ENCODE measurements around the gene DLGAP1.

Gene DLGAP1

DNA sequence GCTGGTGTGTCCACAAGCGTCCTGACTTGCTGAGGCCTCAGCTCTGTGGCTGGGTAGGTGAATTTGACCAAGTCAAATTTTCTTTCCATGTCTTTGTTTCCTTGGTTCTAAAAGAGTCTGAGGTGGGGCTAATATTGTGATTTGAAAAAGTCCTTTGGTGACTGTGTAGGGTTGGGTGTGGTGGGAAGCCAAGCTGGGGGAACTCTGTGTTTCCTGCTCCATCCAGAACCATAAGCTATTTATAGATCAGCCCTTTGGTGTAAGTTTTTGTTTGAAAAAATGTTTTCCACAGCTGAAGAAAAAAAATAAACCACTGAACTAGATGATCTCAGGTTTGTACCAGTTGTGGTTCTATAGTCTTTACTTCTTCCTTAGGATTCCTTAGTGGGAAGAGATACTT, 542.4 kb downstream of the DLGAP1 start:
- TF ChIP-seq, protein P1, sequence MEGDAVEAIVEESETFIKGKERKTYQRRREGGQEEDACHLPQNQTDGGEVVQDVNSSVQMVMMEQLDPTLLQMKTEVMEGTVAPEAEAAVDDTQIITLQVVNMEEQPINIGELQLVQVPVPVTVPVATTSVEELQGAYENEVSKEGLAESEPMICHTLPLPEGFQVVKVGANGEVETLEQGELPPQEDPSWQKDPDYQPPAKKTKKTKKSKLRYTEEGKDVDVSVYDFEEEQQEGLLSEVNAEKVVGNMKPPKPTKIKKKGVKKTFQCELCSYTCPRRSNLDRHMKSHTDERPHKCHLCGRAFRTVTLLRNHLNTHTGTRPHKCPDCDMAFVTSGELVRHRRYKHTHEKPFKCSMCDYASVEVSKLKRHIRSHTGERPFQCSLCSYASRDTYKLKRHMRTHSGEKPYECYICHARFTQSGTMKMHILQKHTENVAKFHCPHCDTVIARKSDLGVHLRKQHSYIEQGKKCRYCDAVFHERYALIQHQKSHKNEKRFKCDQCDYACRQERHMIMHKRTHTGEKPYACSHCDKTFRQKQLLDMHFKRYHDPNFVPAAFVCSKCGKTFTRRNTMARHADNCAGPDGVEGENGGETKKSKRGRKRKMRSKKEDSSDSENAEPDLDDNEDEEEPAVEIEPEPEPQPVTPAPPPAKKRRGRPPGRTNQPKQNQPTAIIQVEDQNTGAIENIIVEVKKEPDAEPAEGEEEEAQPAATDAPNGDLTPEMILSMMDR (IDR thresholded peaks at IDR 0.05; ENCODE audit: borderline replicate concordance, insufficient read depth, low read depth, low read length) = no peak
- H3K4me3 ChIP-seq (ENCODE audit: low read depth, low read length) = no peak overlapping the region

DNA sequence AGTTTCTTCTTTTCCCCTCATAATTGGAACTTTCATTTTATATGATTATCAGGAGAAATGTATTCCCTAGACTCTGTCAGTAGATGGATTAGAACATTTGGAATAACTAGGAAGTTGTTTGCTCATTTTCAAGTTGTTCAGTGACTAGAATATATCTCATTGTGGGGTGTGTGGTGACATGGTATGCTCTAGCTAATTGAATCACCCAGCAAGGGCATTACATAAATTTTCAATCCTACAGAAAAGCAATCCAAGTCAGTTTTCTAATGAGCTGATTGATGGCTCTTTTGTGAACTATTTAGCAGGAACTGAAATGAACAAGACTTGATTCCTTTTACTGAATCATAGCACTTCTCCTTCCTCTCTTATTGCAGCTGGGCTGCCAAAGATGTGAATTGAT, 543.7 kb downstream of the DLGAP1 start:
- no peak overlapping the region for H3K4me3 ChIP-seq (ENCODE audit: low read depth, low read length)
- TF ChIP-seq, protein P1 (IDR thresholded peaks at IDR 0.05; ENCODE audit: borderline replicate concordance, insufficient read depth, low read depth, low read length) = no peak

DNA sequence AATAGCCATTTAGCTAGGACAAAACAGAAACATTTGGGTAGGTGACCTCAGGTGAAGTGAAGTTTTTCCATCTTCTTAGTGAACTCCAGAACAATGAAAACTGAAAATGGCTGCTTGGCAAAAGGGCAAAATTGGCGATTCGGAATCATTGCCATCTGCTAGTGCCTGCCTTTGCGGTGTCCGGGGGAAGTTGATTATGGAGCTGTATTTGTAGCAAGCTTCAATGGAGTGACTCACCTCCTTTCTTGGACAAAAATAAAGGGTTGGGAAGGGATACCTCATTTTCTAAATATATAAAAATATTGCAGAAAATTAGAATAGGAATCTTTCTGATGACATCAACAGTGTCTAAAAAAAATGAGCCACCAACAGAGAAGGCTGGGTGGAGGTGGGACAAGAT, 544.6 kb downstream of the DLGAP1 start:
- no peak overlapping the region for H3K4me3 ChIP-seq (ENCODE audit: low read depth, low read length)
- TF ChIP-seq, protein P1 (IDR thresholded peaks at IDR 0.05; ENCODE audit: borderline replicate concordance, insufficient read depth, low read depth, low read length) = no peak

DNA sequence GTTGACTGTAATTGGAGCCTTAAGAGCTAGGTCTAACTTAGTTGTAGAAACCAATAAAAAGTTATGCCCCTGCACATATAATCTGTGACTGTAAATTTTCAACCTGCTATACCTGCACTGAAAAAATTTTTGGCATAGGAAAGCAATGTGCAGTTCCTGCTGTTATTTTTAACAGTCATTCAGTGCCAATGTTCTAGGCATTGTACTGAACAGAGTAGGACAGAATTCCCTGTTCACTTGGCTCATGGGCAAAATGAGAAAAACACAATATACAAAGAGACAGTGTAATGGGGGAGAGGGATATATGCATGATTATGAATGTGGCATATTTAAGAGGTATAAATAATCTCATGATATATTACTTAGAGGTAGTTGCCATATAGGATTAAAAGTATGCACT, 547.2 kb downstream of the DLGAP1 start:
- TF ChIP-seq, protein P1 (IDR thresholded peaks at IDR 0.05; ENCODE audit: borderline replicate concordance, insufficient read depth, low read depth, low read length) = no peak
- no peak overlapping the region for H3K4me3 ChIP-seq (ENCODE audit: low read depth, low read length)

DNA sequence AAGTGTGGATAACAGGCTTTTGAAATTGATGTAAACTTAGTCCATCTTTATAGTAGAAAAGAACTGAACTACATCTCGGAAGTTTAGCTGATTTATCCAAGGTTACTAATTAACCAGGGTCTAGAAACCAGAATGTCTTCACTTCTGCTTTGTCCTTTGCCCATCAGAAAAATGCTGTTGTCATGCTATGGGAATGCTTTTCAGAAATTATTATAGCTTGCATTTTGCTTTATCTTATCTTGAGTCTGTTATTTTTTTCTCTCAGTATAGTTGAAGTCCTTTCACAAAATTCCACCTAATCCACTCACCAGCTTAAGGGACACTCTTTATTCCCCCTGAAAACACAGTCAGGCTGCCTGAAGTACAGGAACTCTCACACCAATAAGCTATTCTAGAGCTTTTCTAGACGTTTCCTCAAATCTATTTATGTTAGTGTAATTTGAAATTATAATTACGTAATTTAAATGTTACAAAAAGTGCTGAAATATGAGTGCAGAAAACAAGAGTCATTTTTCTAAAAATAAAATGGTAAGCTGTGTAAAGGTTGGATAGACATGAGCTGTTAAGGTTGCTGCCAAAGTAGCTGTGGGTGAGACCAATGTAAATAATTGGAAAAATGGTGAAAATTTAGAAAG, 548.9 kb downstream of the DLGAP1 start:
- H3K4me3 ChIP-seq (ENCODE audit: low read depth, low read length) = no peak overlapping the region
- TF ChIP-seq, protein P1 (IDR thresholded peaks at IDR 0.05; ENCODE audit: borderline replicate concordance, insufficient read depth, low read depth, low read length) = no peak

DNA sequence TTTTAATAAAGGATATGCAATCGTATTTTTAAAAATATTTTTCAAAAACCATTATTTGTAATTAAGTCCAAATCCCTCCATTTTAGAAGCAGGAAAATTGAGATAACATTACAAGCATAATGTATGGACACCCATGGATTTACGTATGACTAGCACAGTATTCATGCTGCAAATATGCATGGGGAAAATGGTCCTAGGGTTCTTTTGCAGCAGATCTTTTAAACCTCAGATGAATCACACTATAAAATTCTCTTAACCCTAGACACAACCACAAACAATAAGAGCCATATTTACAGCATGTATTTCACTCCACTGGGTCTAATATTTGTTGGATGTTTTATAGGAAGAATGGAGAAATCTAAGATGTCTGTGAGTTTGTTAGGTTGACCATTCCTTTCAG, 551.8 kb downstream of the DLGAP1 start:
- TF ChIP-seq, protein P1 (IDR thresholded peaks at IDR 0.05; ENCODE audit: borderline replicate concordance, insufficient read depth, low read depth, low read length) = no peak
- no peak overlapping the region for H3K4me3 ChIP-seq (ENCODE audit: low read depth, low read length)

DNA sequence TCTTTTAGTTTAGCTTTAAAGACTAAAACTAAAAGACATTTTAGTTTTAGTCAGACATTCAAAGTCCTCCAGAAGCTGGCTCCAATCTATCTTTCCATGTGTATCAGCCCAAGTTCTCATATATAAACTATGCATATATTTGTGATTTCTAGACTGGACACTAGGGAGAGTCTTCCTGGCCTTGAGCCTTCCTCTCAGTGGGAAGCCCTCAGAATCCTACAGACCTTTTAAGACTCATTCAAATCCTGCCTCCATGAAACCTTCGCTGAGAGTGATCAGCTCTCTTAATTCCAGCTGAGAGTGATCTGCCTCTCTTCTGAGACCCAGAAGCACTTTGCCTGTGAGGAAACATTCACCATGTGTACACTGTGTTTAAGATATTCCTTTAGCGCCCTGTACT, 552.4 kb downstream of the DLGAP1 start:
- H3K4me3 ChIP-seq (ENCODE audit: low read depth, low read length) = no peak overlapping the region
- TF ChIP-seq, protein P1 (IDR thresholded peaks at IDR 0.05; ENCODE audit: borderline replicate concordance, insufficient read depth, low read depth, low read length) = no peak

Measured in GM12875 (cell line).